GM12874 (cell line): Measurements from ENCODE around the gene KATNB1.

Experiments used
- CTCF ChIP-seq: IDR thresholded peaks from 2 replicates; pipeline ENCODE4 v1.5.1; 2011; ENCODE audit warnings: low read depth, mild to moderate bottlenecking, control low read depth, low read length, moderate library complexity; ENCODE audit not compliant: insufficient read depth

Gene KATNB1

GRCh38 chr16:57757883-57758282 lies 22.3 kb downstream of the KATNB1 start:
- no peak for TF ChIP-seq CTCF

GRCh38 chr16:57758331-57759117 lies 23.0 kb downstream of the KATNB1 start:
- no peak for TF ChIP-seq CTCF

DNA sequence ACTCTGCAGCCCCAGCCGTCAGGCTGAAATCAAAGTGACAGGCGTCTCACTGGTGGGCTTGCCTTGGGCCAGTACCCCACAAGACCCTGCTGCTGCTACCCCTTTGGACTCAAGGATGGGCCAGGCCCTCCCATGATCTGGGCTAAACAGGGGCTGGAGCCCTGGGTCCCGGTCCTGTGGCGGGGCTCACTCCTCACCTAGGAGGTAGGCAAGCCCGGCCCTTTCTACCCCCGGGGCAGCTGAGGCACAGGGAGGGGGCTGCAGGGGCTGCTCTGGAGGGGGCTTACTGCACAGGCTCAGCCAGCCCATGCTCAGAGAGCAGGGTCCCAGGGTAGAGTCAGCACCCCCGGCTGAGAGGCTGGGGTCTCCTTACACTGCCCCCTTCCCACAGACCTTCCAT lies 23.6 kb downstream of the KATNB1 start:
- TF ChIP-seq CTCF = no peak

- TF ChIP-seq CTCF = no peak
Measured at GRCh38 chr16:57759541-57760356, 24.2 kb downstream of the KATNB1 start.

DNA sequence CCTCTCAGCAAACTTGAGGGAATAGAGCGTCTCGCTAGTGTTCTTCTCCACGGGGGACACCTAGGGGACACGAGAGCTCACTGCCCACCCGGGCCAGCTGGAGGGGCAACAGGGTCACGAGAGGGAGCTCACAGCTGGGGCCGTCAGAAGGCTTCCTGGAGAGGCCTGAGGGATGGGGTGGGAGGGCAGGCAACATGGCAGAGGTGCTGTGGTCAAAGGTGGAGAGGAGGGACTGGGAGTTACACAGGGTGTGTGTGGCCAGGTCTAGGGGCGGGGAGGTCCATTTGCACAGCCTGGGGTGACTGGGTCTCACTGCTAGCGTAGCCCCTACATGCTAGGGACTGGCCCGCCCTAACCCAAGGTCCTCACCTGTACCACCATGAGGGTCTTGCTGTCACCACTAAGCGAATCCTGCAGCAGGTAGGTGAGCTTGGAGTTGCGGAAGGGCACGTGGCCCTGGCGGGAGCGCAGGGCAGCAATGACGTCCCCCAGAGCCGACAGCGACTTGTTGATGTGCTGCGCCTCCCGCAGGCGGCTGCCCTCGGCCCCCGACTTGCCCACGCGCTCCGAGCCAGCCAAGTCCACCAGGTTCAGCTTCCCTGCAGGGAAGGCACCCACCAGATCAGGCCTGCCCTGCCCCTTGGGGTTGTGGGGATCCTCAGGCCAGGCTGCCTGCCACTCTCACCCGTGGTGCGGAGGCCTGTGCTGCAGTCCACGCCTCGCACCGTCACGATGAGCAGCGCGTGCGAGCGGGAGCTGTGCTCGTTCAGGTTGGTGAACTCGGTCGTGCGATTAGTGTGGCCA lies 25.0 kb downstream of the KATNB1 start:
- no peak for TF ChIP-seq CTCF

DNA sequence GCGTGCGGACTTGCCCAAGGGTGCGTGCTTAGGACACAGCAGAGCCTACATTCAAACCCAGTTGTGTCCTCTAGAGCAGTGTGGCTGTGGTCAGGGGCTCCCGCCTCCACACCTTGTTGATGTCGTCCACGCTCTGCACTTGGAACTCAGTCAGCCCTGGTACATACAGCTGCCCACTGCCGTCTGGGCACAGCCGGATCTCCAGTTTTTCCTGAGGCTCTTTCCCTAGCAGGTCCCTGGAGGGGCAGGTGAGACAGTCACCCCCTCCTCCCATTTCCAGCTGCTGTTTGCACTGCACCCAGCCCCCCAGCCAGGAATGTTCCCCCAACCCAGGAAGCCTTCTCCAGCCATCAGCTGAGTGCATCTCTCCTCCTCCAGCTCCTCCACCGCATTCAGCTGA lies 25.7 kb downstream of the KATNB1 start:
- TF ChIP-seq CTCF = no peak

- TF ChIP-seq CTCF = no peak
Measured at GRCh38 chr16:57761957-57762356, 26.4 kb downstream of the KATNB1 start.
